Keratinocyte (primary cell): Measurements from ENCODE around the gene PLA2G4C. TPM values are rescaled to one million over a fixed set of nuclear protein-coding genes. Genes with fewer than 3 reads are reported as not detected.
A peak's percentile ranks its signal among the peaks of the same experiment; 100 is the strongest.

Source experiments
- DNase-seq: peaks from one replicate; pipeline ENCODE4 v3.0.0-alpha.2; 2011; ENCODE audit warnings: low read depth, missing footprints, low spot score
- FAIRE-seq: peaks from 2 replicates; lab custom pipeline; 2011; peaks lifted over from hg19 to GRCh38; lab: Jason Lieb, UNC
- H2AFZ ChIP-seq: 2 replicates; pipeline ENCODE4 v1.6.0; 2012; ENCODE audit warnings: low read length, control low read depth, inconsistent platforms; ENCODE audit not compliant: control insufficient read depth
- H3K27ac ChIP-seq: 2 replicates; pipeline ENCODE4 v1.5.1; 2011; ENCODE audit warnings: low read length; ENCODE audit not compliant: control insufficient read depth, insufficient read depth
- H3K27me3 ChIP-seq: 3 replicates; pipeline ENCODE4 v1.6.0; 2011; ENCODE audit warnings: low read length; ENCODE audit not compliant: control insufficient read depth, insufficient read depth; ENCODE audit errors: extremely low read depth
- H3K36me3 ChIP-seq, 2 experiments: 2 replicates in 1 of 2; 3 replicates in 1 of 2; pipeline ENCODE4 v1.5.1; 2011; ENCODE audit warnings: low read length in 2 of 2, mild to moderate bottlenecking in 1 of 2; ENCODE audit not compliant: control insufficient read depth in 2 of 2, insufficient read depth in 2 of 2; ENCODE audit errors: extremely low read depth in 1 of 2
- H3K4me1 ChIP-seq: 3 replicates; pipeline ENCODE4 v1.5.1; 2011; ENCODE audit warnings: low read length; ENCODE audit not compliant: control insufficient read depth, insufficient read depth; ENCODE audit errors: extremely low read depth
- H3K4me2 ChIP-seq: 3 replicates; pipeline ENCODE4 v1.6.0; 2011; ENCODE audit warnings: low read depth, low read length; ENCODE audit not compliant: control insufficient read depth, insufficient read depth; ENCODE audit errors: extremely low read depth
- H3K4me3 ChIP-seq, 3 experiments: fragments of 200-600 bp in 1 of 3; sonication (generic) in 1 of 3; 2 replicates in 2 of 3; 3 replicates in 1 of 3; pipeline ENCODE4 v1.5.1; 2011 to 2016; ENCODE audit warnings: low read length in 3 of 3, mild to moderate bottlenecking in 3 of 3, control low read depth in 2 of 3, inconsistent platforms in 1 of 3, low read depth in 1 of 3, mixed read lengths in 1 of 3, mixed run types in 1 of 3, moderate library complexity in 1 of 3; ENCODE audit not compliant: control insufficient read depth in 2 of 3, insufficient read depth in 2 of 3; ENCODE audit errors: extremely low read depth in 1 of 3
- H3K79me2 ChIP-seq: 2 replicates; pipeline ENCODE4 v1.6.0; 2012; ENCODE audit warnings: low read length; ENCODE audit not compliant: control insufficient read depth, insufficient read depth
- H3K9ac ChIP-seq: 3 replicates; pipeline ENCODE4 v1.6.0; 2011; ENCODE audit warnings: low read length; ENCODE audit not compliant: control insufficient read depth, insufficient read depth; ENCODE audit errors: extremely low read depth
- H3K9me1 ChIP-seq: 3 replicates; pipeline ENCODE4 v1.6.0; 2011; ENCODE audit warnings: low read length; ENCODE audit not compliant: control insufficient read depth, insufficient read depth; ENCODE audit errors: extremely low read depth
- H3K9me3 ChIP-seq: 2 replicates; pipeline ENCODE4 v1.5.1; 2012; ENCODE audit warnings: low read depth, low read length; ENCODE audit not compliant: control insufficient read depth
- H4K20me1 ChIP-seq: 3 replicates; pipeline ENCODE4 v1.6.0; 2011; ENCODE audit warnings: low read length; ENCODE audit not compliant: control insufficient read depth, insufficient read depth; ENCODE audit errors: extremely low read depth
- CTCF ChIP-seq, 3 experiments: IDR thresholded peaks in 1 of 3; conservative IDR thresholded peaks in 1 of 3; optimal IDR thresholded peaks in 1 of 3; 2 replicates in 2 of 3; 3 replicates in 1 of 3; pipeline versions ENCODE3 to v1.5.1; 2011; ENCODE audit warnings: low read length in 3 of 3, mild to moderate bottlenecking in 3 of 3, moderate library complexity in 2 of 3, control low read depth in 1 of 3, inconsistent platforms in 1 of 3; ENCODE audit not compliant: insufficient read depth in 2 of 3; ENCODE audit errors: extremely low read depth in 1 of 3
- EZH2 ChIP-seq: IDR thresholded peaks from one replicate; pipeline ENCODE4 v1.6.1; 2012; ENCODE audit warnings: inconsistent platforms, mild to moderate bottlenecking, low read length, moderate library complexity
- dilution Hi-C: fragments of 300-500 bp; cut with MboI; formaldehyde crosslinking; loops from one replicate; pipeline ENCODE4 v1.7.0; 2020; ENCODE audit warnings: low sequenced_read_pairs; ENCODE audit not compliant: extremely low pct_ligation_motif_present
- polyA plus RNA-seq, 5 experiments: library from polyadenylated mRNA; depleted of rRNA in 3 of 5; stranded (reverse) in 3 of 5; stranded (forward) in 1 of 5; unstranded in 1 of 5; fragments of >200 nt; gene quantifications; 1 replicate in 1 of 5; 2 replicates in 3 of 5; 3 replicates in 1 of 5; pipeline versions ENCODE4 v1.2.1 to v1.2.3, GENCODE V29; 2011 to 2012; ENCODE audit warnings: missing spikeins in 2 of 5, low read depth in 1 of 5, low replicate concordance in 1 of 5

Gene PLA2G4C
- polyA plus RNA-seq, 1 donor (not counting 4 experiments of a cell fraction or from before 2014, with no cell fraction given) = 0.35 TPM

GRCh38 chr19:48154003-48154402 is 43.4 kb upstream of the PLA2G4C start:
- DNase-seq (no peak), FAIRE-seq (no peak)
- Histone ChIP-seq H3K4me2 (no peak overlapping the region), H4K20me1 (no peaks in the 10 kb centered on the region), H3K36me3 (peaks cover 0 to 3% of the 10 kb centered on the region in 2 experiments), H3K9ac (no peak overlapping the region), H3K4me3 (no peak overlapping the region), H3K9me1 (no peaks in the 10 kb centered on the region), H3K4me1 (no peaks in the 10 kb centered on the region), H3K9me3 (no peaks in the 10 kb centered on the region), H3K27me3 (no peaks in the 10 kb centered on the region), H3K79me2 (no peaks in the 10 kb centered on the region), H2AFZ (no peak overlapping the region), H3K27ac (no peak overlapping the region)
- TF ChIP-seq EZH2 = no peak
- TF ChIP-seq CTCF (optimal IDR thresholded peaks at IDR 0.05 in 1 of 3, IDR thresholded peaks at IDR 0.05 in 1 of 3, conservative IDR thresholded peaks at IDR 0.05 in 1 of 3; ENCODE audit: extremely low read depth in 1 of 3, insufficient read depth in 2 of 3, low read length in 3 of 3) = no peak
- dilution Hi-C loops = no loop called here

GRCh38 chr19:48152551-48152950 is 41.9 kb upstream of the PLA2G4C start:
- Histone ChIP-seq H3K27ac (no peak overlapping the region), H3K9ac (no peak overlapping the region), H3K36me3 (peaks cover 2 to 4% of the 10 kb centered on the region in 2 experiments), H4K20me1 (no peaks in the 10 kb centered on the region), H2AFZ (no peak overlapping the region), H3K27me3 (no peaks in the 10 kb centered on the region), H3K4me3 (no peak overlapping the region), H3K9me1 (no peaks in the 10 kb centered on the region), H3K4me2 (no peak overlapping the region), H3K9me3 (no peaks in the 10 kb centered on the region), H3K79me2 (no peaks in the 10 kb centered on the region), H3K4me1 (no peaks in the 10 kb centered on the region)
- dilution Hi-C loops = no loop called here
- TF ChIP-seq CTCF (optimal IDR thresholded peaks at IDR 0.05 in 1 of 3, IDR thresholded peaks at IDR 0.05 in 1 of 3, conservative IDR thresholded peaks at IDR 0.05 in 1 of 3; ENCODE audit: extremely low read depth in 1 of 3, insufficient read depth in 2 of 3, low read length in 3 of 3) (peak; percentile 57 to 75 (median 67)), EZH2 (no peak)
- FAIRE-seq = peak; percentile 60
- DNase-seq = no peak
